Activated CD8-positive, alpha-beta memory T cell treated with anti-CD3 and anti-CD28 coated beads, Interleukin-2, amount 10 ng/mL, durations not matched to agents 7 days and 5 days (primary cell): ENCODE measurements around the gene ANKRD23. TPM values are rescaled to one million over a fixed set of nuclear protein-coding genes. Genes with fewer than 3 reads are reported as not detected.
"Not testable (repeated sequence)": the region's sequence is repeated elsewhere in the genome, so short reads cannot be mapped to it uniquely, and the experiment has no call there.

Experiments
- ATAC-seq: fragments of 150-1000 bp; cut with Tn5 transposase; one replicate; pipeline ENCODE4 v1.10.0; 2021; ENCODE audit warnings: moderate library complexity
- CTCF ChIA-PET: fragments of 350-600 bp; sonication (Branson Sonifier 250); formaldehyde crosslinking; loops from one replicate; lab custom pipeline; 2021; ENCODE audit warnings: antibody characterized with exemption; lab: Charles Lee
- DNase-seq: peaks from one replicate; pipeline ENCODE4 v3.0.0-alpha.2; 2020
- H3K27ac Mint-ChIP-seq: one replicate; pipeline ENCODE4 v1.8.0; 2021; ENCODE audit warnings: mild to moderate bottlenecking, mixed read lengths
- H3K27me3 Mint-ChIP-seq: one replicate; pipeline ENCODE4 v1.8.0; 2021; ENCODE audit warnings: mixed read lengths
- H3K36me3 Mint-ChIP-seq: one replicate; pipeline ENCODE4 v1.8.0; 2021; ENCODE audit warnings: mild to moderate bottlenecking, mixed read lengths
- H3K4me1 Mint-ChIP-seq: one replicate; pipeline ENCODE4 v1.8.0; 2021; ENCODE audit warnings: mixed read lengths
- H3K4me3 Mint-ChIP-seq: one replicate; pipeline ENCODE4 v1.8.0; 2021; ENCODE audit warnings: mild to moderate bottlenecking, moderate library complexity, mixed read lengths
- H3K9me3 Mint-ChIP-seq: one replicate; pipeline ENCODE4 v1.8.0; 2022; ENCODE audit warnings: low read depth, mixed read lengths
- total RNA-seq, 2 experiments: library from RNA; stranded (reverse); gene quantifications; one replicate each; pipeline ENCODE4 v1.2.3, GENCODE V29; 2021

Gene ANKRD23
- total RNA-seq, 2 experiments from 2014 or later = 10.4 to 14.8 TPM

DNA sequence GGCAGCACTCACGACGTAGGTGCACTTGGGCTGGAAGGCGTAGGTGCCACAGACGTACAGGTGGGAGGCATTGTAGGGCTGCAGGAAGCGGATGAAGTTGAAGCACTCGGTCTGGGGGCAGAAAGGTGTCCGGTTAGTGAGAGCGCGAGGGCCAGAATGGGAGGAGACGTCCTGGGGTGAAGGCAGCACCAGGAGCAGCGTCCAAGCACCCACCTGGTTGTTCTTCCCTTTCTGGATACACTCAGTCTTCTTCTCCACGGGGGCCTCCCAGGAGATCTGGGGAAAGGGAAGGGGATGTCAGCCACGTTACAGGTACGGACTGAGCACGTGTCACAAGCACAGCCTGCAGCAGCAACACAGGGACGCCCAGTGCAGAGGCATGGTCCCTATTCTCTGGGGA is 21.8 kb upstream of the ANKRD23 start:
- no peak for DNase-seq
- H3K9me3 Mint-ChIP-seq = no peaks in the 10 kb centered on the region

DNA sequence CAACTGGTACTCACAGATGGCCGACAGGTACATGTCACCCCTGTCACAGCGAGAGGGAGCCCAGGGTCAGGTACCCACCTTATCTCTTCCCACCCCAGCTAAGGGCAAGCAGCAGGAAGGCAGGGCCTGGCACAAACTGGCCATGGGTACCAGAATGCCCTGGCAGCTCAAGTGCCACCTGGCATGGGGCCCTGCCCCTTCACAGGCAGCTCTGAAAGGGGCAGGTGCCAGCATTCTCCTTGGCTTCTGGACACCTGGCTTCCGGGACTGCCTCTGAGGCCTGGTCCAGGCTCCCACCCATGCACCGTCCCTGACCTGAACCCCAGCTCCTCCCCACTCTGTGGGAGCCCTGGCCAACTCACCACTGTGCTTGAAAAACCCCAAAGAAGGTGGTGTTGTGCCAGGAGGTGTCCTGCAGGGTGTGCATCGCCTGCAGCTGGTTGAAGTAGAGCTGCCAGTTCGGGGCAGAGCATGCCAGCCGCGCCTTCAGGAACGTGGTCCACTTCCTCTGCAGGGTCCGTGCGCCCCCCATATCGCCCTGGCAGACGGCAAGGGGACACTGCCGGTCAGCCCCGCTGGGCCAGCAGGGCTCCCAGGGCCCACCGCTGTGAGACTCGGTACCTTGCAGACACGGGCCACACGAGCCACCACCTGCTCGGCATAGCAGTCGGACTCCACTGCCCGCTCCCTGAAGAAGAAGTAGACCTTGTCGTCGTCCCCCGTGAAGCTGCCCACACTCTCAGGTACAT is 20.7 kb upstream of the ANKRD23 start:
- Mint-ChIP-seq H3K4me3 (no peak overlapping the region), H3K36me3 (no peaks in the 10 kb centered on the region), H3K27ac (no peak overlapping the region), H3K9me3 (no peaks in the 10 kb centered on the region), H3K27me3 (no peaks in the 10 kb centered on the region), H3K4me1 (peaks cover 32% of the 10 kb centered on the region)
- CTCF ChIA-PET = interaction anchor here (0.7 to 3.7 kb wide), 4 partner anchors 78 to 248 kb away, joined by 3 to 13 read pairs (median 4); no protein-coding TSS in a partner anchor
- ATAC-seq (no peak), DNase-seq (no peak)

More for the DNA sequence above, 21.8 kb upstream of the ANKRD23 start:
- CTCF ChIA-PET = interaction anchor here (1.6 to 2.3 kb wide), 2 partner anchors 8 to 85 kb away, joined by 6 to 15 read pairs; partner anchors contain the start of gene ANKRD39
- Mint-ChIP-seq H3K36me3 (no peaks in the 10 kb centered on the region), H3K27me3 (peaks cover 5% of the 10 kb centered on the region), H3K4me3 (no peak overlapping the region), H3K4me1 (peaks cover 30% of the 10 kb centered on the region), H3K27ac (no peak overlapping the region)
- no peak for ATAC-seq

DNA sequence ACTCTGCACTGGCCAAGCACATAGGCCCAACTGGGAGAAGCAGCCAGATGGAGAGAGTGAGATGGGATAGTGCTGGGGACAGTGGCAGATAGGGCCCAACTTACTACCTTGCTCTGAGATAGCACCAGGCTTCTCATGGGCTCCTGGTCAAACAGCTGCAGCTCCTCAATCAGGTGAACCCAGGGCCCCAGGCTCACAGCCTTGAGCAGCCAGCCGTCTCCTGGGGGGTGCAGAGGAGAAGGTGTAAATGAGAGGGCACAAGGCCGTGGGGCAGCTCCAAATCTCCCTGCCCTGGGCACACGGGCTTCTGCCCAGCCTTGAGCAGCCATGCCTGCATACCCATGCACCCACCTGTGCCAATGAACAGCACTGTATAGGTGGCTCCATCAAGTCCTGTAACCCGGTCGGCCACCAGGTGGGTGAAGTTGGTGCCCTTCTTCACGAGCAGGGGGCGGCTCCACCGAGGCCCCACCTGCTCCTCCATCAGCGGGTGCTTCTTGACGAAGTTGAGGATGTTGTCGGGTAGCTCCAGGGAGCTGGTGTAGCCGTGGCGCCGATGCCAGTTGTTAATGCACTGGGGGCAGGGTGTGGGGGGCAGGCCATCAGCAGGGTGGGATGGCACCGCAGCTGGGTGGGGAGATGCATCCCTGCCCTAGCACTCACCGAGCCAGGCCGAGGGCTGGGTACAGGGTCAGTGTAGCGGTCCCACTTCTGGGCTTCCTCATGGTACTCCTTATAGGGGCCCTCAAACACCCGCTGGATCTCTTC is 19.9 kb upstream of the ANKRD23 start:
- Mint-ChIP-seq H3K4me3 (no peak overlapping the region), H3K4me1 (peaks cover 39% of the 10 kb centered on the region), H3K27me3 (no peaks in the 10 kb centered on the region), H3K9me3 (no peaks in the 10 kb centered on the region), H3K27ac (no peak overlapping the region), H3K36me3 (no peaks in the 10 kb centered on the region)
- no peak for DNase-seq
- CTCF ChIA-PET = interaction anchor here (0.7 to 3.7 kb wide), 6 partner anchors 67 to 248 kb away, joined by 3 to 13 read pairs (median 4); no protein-coding TSS in a partner anchor
- no peak for ATAC-seq

DNA sequence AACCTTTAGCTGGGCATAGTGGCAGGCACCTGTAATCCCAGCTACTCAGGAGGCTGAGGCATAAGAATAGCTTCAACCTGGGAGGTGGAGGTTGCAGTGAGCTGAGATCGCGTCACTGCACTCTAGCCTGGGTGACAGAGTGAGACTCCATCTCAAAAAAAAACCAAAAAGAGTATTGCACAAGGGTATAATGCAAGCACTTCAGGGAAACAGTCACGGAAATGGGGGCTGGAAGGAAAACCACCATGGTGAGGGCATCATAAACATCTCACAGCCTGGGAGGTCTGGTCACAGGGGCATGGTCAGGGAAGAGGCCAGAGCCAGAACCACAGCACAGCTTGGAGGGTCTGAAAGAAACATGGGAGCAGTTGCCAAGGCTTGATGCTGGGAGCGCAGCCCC is 19.2 kb upstream of the ANKRD23 start:
- not testable (repeated sequence) for H3K9me3 Mint-ChIP-seq, ATAC-seq, H3K4me3 Mint-ChIP-seq, H3K36me3 Mint-ChIP-seq, H3K27me3 Mint-ChIP-seq, DNase-seq
- H3K4me1 Mint-ChIP-seq = peaks cover 39% of the 10 kb centered on the region
- H3K27ac Mint-ChIP-seq = peak overlapping the region; percentile 21
- CTCF ChIA-PET = interaction anchor here (1.0 to 3.7 kb wide), 4 partner anchors 68 to 98 kb away, joined by 3 to 13 read pairs (median 4); no protein-coding TSS in a partner anchor

DNA sequence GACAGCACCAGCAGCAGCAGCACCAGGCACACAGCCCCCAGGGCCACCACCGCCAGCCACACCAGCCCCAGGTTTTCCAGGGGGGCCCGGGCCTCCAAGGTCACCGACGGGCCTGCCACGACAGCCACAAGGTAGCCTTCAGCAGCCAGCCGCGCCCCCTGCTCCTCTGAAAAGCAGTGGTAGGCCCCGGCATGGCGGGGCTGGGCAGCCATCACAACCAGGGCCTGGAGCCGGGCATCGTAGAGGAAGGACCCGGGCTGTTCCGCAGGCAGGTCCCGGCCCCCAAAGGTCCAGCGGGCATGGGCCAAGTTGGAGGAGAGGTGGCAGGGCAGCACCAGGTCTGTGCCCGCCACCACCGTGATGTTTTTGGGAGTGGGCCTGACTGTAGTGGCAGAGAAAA is 17.3 kb upstream of the ANKRD23 start:
- Mint-ChIP-seq H3K4me1 (peaks cover 33% of the 10 kb centered on the region), H3K4me3 (no peak overlapping the region), H3K36me3 (peaks cover 2% of the 10 kb centered on the region), H3K9me3 (no peaks in the 10 kb centered on the region), H3K27me3 (no peaks in the 10 kb centered on the region), H3K27ac (no peak overlapping the region)
- DNase-seq = no peak
- CTCF ChIA-PET = interaction anchor here (1.1 to 3.7 kb wide), 2 partner anchors 90 to 98 kb away, joined by 3 to 13 read pairs; no protein-coding TSS in a partner anchor
- no peak for ATAC-seq

DNA sequence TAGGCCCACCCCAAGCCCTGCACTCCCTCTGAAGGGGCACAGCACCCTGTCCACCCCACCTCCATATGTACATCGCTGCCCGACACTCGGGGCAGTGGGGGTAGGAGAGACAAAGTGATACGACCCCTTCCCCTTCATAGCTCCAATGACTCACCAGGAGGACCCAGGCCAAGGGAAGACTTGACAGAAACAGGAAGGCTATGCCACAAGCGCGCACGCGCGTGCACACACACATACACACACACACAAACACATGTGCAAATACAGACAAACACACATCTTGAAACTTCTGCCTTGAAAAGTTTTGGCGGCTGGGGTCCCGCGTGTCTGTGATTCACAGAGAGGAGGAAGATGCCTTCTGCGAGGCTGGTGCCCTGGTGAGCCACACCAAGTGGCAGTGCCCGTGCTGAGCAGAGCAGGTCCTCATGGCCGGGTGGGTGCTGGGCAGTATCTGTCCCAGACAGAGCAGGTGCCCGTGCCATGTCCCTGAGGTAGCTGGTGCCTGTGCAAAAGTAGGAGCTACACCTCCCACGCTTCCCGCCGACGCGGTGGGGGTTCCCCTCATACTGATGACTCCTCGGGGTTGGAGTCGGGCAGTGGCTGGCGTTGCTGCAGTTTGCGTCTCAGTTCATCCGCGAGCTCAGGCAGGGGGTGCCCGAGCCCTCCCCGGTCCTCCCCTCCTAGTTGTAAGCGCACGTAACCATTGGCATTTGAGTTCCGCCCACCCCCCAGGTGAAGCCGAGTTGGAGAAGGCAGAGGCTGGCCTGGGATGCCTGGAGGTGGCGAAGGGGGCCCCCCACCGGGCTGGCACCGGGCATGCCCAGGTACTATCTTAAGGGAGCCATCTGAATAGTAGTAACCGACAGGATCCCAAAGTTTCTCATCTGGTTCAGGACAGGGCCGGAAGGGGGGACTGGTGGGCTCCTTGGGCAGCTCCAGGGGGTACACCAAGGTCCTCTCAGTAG is 16.5 kb upstream of the ANKRD23 start:
- Mint-ChIP-seq H3K27ac (no peak overlapping the region), H3K4me3 (no peak overlapping the region), H3K27me3 (no peaks in the 10 kb centered on the region), H3K4me1 (peaks cover 35% of the 10 kb centered on the region), H3K9me3 (no peaks in the 10 kb centered on the region), H3K36me3 (peaks cover 2% of the 10 kb centered on the region)
- CTCF ChIA-PET = interaction anchor here (1.1 to 4.0 kb wide), 2 partner anchors 99 to 252 kb away, joined by 3 to 48 read pairs; partner anchors contain the start of gene ANKRD36
- DNase-seq = no peak
- no peak for ATAC-seq

DNA sequence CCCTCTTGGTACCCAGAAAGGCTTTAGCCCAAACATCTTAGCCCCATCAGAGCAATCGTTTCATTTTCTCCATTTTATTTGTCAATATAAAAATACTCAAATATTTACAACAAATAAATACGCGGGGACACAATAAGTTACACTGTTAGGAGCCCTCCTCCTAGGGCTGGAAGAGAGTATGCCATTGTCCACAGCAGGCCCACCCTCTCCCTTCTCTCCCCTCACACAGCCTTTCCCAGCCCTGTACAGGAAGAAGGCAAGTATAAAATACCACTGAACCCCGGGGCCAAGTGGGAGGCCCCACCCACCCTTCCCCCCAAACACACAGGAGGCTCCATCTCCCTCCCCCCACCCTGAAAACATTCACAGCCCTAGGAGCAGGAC is 15.9 kb upstream of the ANKRD23 start:
- Mint-ChIP-seq H3K27me3 (no peaks in the 10 kb centered on the region), H3K4me3 (no peak overlapping the region), H3K9me3 (no peaks in the 10 kb centered on the region), H3K27ac (no peak overlapping the region), H3K4me1 (peaks cover 39% of the 10 kb centered on the region), H3K36me3 (peaks cover 2% of the 10 kb centered on the region)
- CTCF ChIA-PET = interaction anchor here (4.0 kb wide), 1 partner anchor 253 kb away, joined by 48 read pairs; the partner anchor contains the start of gene ANKRD36
- DNase-seq (no peak), ATAC-seq (no peak)

DNA sequence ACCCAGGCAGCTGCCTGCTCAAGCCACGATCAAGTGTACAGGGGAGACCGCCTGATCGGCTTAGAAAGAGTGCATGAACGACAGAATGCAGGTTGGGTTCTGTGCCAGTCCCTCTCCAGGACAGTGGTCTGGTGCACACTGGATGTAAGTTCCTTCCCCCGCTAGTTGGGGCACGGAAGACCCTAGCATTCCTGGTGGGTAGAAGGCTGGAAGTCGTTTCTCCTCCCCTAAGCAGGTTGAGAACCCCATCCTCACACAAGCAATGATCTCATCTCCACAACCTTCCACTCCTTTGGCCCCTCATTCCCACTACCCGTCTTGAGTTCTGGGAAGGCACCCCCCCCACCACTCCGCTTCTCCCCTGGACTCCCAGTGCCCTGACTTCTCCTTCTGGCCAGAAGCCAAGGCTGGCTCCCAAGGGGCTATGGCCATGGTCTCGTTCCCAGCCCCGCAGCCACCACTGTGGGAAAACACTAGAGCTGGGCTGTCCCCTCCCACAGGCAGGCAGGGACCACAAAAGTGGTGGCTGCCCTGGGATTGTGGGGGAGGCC is 15.4 kb upstream of the ANKRD23 start:
- ATAC-seq (no peak), DNase-seq (no peak)
- no peak overlapping the region for H3K27ac Mint-ChIP-seq
- peaks cover 39% of the 10 kb centered on the region for H3K4me1 Mint-ChIP-seq
- H3K4me3 Mint-ChIP-seq = peak overlapping the region; percentile 89
- H3K9me3 Mint-ChIP-seq = no peaks in the 10 kb centered on the region
- CTCF ChIA-PET = interaction anchor here (1.8 to 4.0 kb wide), 8 partner anchors 43 to 254 kb away, joined by 17 to 178 read pairs (median 40); partner anchors contain the start of genes ANKRD36 and CNNM3
- peaks cover 5% of the 10 kb centered on the region for H3K36me3 Mint-ChIP-seq
- no peaks in the 10 kb centered on the region for H3K27me3 Mint-ChIP-seq

DNA sequence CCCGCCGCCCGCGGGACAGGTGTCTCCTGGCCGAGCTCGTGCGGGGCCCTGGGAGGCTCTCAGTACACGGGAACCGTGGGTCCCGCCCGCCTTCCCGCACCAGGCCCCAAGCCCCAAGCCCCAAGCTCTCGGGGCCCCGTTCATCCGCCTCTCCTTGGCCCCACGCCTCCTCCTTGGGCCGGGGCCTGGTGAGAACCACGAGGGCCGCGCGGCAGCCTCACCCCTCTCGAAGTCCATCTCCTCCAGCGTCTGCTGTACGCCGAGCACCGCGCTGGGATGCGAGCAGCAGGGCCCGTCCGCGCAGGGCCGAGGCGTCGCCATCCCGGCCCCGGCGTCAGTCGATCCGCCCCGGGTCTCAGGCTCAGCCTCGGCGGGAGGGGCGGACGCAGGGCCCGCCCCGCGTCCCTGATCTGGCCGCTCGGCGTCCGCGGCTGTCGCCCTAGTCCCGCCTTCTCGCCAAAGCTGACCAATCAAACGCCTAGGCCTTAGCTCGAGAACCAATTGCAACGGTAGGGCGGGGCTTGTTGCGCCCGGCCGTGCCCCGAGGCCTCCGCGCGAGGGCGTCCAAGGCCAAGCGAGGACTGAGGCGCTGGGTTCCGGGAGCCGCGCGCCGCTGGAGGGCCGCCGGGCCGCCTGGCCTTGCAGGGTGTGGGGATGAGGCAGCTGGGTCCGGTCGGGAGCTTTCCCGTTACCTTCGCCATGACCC is 14.0 kb upstream of the ANKRD23 start, which contains the start of gene ANKRD39:
Gene ANKRD39 (minus strand): TSS at position 350 of the 706 bp plus-strand sequence. CDS start 29 bp downstream, at position 321.
- Mint-ChIP-seq H3K9me3 (no peaks in the 10 kb centered on the region), H3K36me3 (peaks cover 16% of the 10 kb centered on the region), H3K4me3 (peak within 1 kb of the TSS; percentile 89), H3K27ac (peak within 1 kb of the TSS; percentile 88), H3K4me1 (peaks cover 38% of the 10 kb centered on the region), H3K27me3 (no peaks in the 10 kb centered on the region)
- ATAC-seq (peak; percentile 95), DNase-seq (peak; percentile 98)
- CTCF ChIA-PET = interaction anchor here (0.6 to 4.0 kb wide), 48 partner anchors 9 to 320 kb away, joined by 3 to 178 read pairs (median 6); partner anchors contain the start of genes ANKRD23, ANKRD36, ARID5A and CNNM3

DNA sequence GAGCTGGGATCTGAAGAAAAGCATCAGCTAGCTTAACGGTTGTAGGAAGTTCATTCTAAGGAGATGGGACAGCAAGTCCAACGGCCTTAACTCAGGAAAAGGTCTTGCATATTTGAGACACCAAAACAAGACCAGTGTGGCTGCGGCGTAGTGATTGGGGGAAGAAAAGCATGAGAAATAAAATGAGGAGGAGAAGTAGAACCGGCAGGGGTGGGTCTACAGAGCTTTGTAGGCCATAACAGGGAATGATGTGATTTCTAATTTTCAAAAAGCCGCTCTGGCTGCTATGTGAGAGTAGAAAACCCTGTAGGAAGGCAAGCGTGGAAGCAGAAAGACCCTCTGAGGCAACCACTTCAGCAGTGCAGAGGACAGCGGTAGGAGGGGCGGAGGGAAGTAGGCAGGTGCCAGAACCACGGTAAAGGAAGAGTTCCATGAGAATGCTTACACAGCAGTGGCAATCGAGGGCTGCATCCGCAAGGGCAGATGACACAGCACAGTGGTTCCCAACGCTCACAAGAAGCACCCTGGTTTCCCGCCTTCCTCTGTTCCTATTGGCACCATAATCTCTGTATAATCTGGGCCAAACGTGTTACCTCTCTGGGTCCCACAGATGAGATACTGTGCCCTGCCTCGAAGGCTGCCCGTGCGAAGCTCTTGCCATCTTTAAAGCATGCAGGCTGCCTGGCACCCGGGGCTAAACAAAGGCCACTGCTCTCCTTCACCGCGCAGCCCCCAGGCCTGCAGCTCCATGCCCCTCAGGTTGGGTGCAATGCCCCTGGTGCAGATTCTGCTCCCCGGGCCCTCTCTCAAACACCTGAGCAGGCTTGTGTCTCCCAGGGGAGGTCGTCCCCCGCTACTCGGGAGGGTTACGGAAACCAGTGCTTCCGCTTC is 13.2 kb upstream of the ANKRD23 start:
- DNase-seq = peak; percentile 64
- CTCF ChIA-PET = interaction anchor here (0.6 to 4.0 kb wide), 46 partner anchors 10 to 320 kb away, joined by 3 to 178 read pairs (median 6); partner anchors contain the start of genes ANKRD23, ANKRD36, ARID5A and CNNM3
- ATAC-seq = peak; percentile 2
- H3K27ac Mint-ChIP-seq = peak overlapping the region; percentile 88
- H3K9me3 Mint-ChIP-seq = no peaks in the 10 kb centered on the region
- H3K4me1 Mint-ChIP-seq = peaks cover 36% of the 10 kb centered on the region
- peak overlapping the region; percentile 89 for H3K4me3 Mint-ChIP-seq
- H3K27me3 Mint-ChIP-seq = no peaks in the 10 kb centered on the region
- H3K36me3 Mint-ChIP-seq = peaks cover 21% of the 10 kb centered on the region

DNA sequence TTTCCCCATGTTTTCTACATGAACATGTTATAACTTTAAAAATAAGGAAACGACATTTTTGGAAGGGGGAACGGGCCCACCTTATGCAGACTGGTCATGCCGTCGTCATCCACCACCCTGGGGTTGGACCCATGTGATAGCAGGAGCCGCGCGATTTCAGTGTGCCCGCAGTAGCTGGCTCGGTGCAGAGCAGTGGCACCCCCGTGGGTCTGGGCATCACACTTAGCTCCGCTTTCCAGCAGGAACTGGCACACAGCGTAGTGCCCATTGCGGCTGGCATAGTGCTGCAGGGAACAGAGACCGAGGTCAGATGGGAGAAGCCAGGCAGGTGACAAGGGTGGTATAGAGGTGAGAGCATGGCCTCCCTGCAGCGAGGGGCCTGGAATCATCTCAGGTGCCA is 9.5 kb upstream of the ANKRD23 start:
- Mint-ChIP-seq H3K36me3 (peaks cover 31% of the 10 kb centered on the region), H3K27me3 (no peaks in the 10 kb centered on the region), H3K27ac (no peak overlapping the region), H3K9me3 (no peaks in the 10 kb centered on the region), H3K4me3 (no peak overlapping the region), H3K4me1 (peaks cover 20% of the 10 kb centered on the region)
- ATAC-seq (no peak), DNase-seq (no peak)
- CTCF ChIA-PET = interaction anchor here (0.5 to 0.9 kb wide), 2 partner anchors 8 to 19 kb away, joined by 3 read pairs; no protein-coding TSS in a partner anchor
